ENCODE data around the gene ANKRD65.
"Not testable (repeated sequence)": the region's sequence is repeated elsewhere in the genome, so short reads cannot be mapped to it uniquely, and the experiment has no call there.

Gene ANKRD65

GRCh38 chr1:1394116-1394515, 27.0 kb downstream of the ANKRD65 start:
- Histone ChIP-seq H3K27ac (ENCODE audit: low read length) (no peak overlapping the region), H3K4me3 (ENCODE audit: low read length) (no peak overlapping the region), H3K36me3 (ENCODE audit: control insufficient read depth, low read depth, low read length) (peaks cover 77% of the 10 kb centered on the region), H3K9ac (ENCODE audit: low read length) (no peak overlapping the region), H3K27me3 (ENCODE audit: control insufficient read depth, insufficient read depth, low read length) (no peaks in the 10 kb centered on the region), H3K9me3 (ENCODE audit: control insufficient read depth, low read depth, low read length) (no peaks in the 10 kb centered on the region), H3K4me1 (ENCODE audit: control insufficient read depth, low read depth, low read length) (no peaks in the 10 kb centered on the region)

- Histone ChIP-seq H3K4me1 (ENCODE audit: control insufficient read depth, low read depth, low read length) (no peaks in the 10 kb centered on the region), H3K4me3 (ENCODE audit: low read length) (no peak overlapping the region), H3K27me3 (ENCODE audit: control insufficient read depth, insufficient read depth, low read length) (no peaks in the 10 kb centered on the region), H3K9ac (ENCODE audit: low read length) (no peak overlapping the region), H3K36me3 (ENCODE audit: control insufficient read depth, low read depth, low read length) (peaks cover 82% of the 10 kb centered on the region), H3K27ac (ENCODE audit: low read length) (no peak overlapping the region), H3K9me3 (ENCODE audit: control insufficient read depth, low read depth, low read length) (no peaks in the 10 kb centered on the region)
Measured at GRCh38 chr1:1393428-1393827, 27.6 kb downstream of the ANKRD65 start.

- no peaks in the 10 kb centered on the region for H3K4me1 ChIP-seq (ENCODE audit: control insufficient read depth, low read depth, low read length)
- no peak overlapping the region for H3K27ac ChIP-seq (ENCODE audit: low read length)
- H3K27me3 ChIP-seq (ENCODE audit: control insufficient read depth, insufficient read depth, low read length) = no peaks in the 10 kb centered on the region
- H3K9me3 ChIP-seq (ENCODE audit: control insufficient read depth, low read depth, low read length) = no peaks in the 10 kb centered on the region
- H3K36me3 ChIP-seq (ENCODE audit: control insufficient read depth, low read depth, low read length) = peaks cover 86% of the 10 kb centered on the region
- no peak overlapping the region for H3K4me3 ChIP-seq (ENCODE audit: low read length)
- no peak overlapping the region for H3K9ac ChIP-seq (ENCODE audit: low read length)
Measured at GRCh38 chr1:1393014-1393413, 28.1 kb downstream of the ANKRD65 start.

GRCh38 chr1:1391225-1391624, 29.9 kb downstream of the ANKRD65 start:
- Histone ChIP-seq H3K36me3 (ENCODE audit: control insufficient read depth, low read depth, low read length) (peaks cover 91% of the 10 kb centered on the region), H3K9ac (ENCODE audit: low read length) (no peak overlapping the region)

GRCh38 chr1:1390675-1391074, 30.4 kb downstream of the ANKRD65 start:
- Histone ChIP-seq H3K4me1 (ENCODE audit: control insufficient read depth, low read depth, low read length) (no peaks in the 10 kb centered on the region), H3K27ac (ENCODE audit: low read length) (no peak overlapping the region), H3K4me3 (ENCODE audit: low read length) (no peak overlapping the region), H3K27me3 (ENCODE audit: control insufficient read depth, insufficient read depth, low read length) (no peaks in the 10 kb centered on the region), H3K36me3 (ENCODE audit: control insufficient read depth, low read depth, low read length) (peaks cover 95% of the 10 kb centered on the region), H3K9ac (ENCODE audit: low read length) (no peak overlapping the region), H3K9me3 (ENCODE audit: control insufficient read depth, low read depth, low read length) (no peaks in the 10 kb centered on the region)

More at GRCh38 chr1:1391225-1391624, 29.9 kb downstream of the ANKRD65 start:
- Histone ChIP-seq H3K27ac (ENCODE audit: low read length) (no peak overlapping the region), H3K9me3 (ENCODE audit: control insufficient read depth, low read depth, low read length) (no peaks in the 10 kb centered on the region), H3K4me3 (ENCODE audit: low read length) (no peak overlapping the region), H3K27me3 (ENCODE audit: control insufficient read depth, insufficient read depth, low read length) (no peaks in the 10 kb centered on the region), H3K4me1 (ENCODE audit: control insufficient read depth, low read depth, low read length) (no peaks in the 10 kb centered on the region)

- H3K4me3 ChIP-seq (ENCODE audit: low read length) = no peak overlapping the region
- no peaks in the 10 kb centered on the region for H3K27me3 ChIP-seq (ENCODE audit: control insufficient read depth, insufficient read depth, low read length)
- H3K27ac ChIP-seq (ENCODE audit: low read length) = no peak overlapping the region
- H3K4me1 ChIP-seq (ENCODE audit: control insufficient read depth, low read depth, low read length) = no peaks in the 10 kb centered on the region
- no peak overlapping the region for H3K9ac ChIP-seq (ENCODE audit: low read length)
- no peaks in the 10 kb centered on the region for H3K9me3 ChIP-seq (ENCODE audit: control insufficient read depth, low read depth, low read length)
- peaks cover 73% of the 10 kb centered on the region for H3K36me3 ChIP-seq (ENCODE audit: control insufficient read depth, low read depth, low read length)
Measured at GRCh38 chr1:1388078-1388472, 33.0 kb downstream of the ANKRD65 start.

- Histone ChIP-seq H3K36me3 (ENCODE audit: control insufficient read depth, low read depth, low read length) (peaks cover 66% of the 10 kb centered on the region), H3K4me3 (ENCODE audit: low read length) (no peak overlapping the region), H3K4me1 (ENCODE audit: control insufficient read depth, low read depth, low read length) (no peaks in the 10 kb centered on the region), H3K9ac (ENCODE audit: low read length) (no peak overlapping the region), H3K27ac (ENCODE audit: low read length) (no peak overlapping the region), H3K9me3 (ENCODE audit: control insufficient read depth, low read depth, low read length) (no peaks in the 10 kb centered on the region), H3K27me3 (ENCODE audit: control insufficient read depth, insufficient read depth, low read length) (no peaks in the 10 kb centered on the region)
Measured at GRCh38 chr1:1387098-1388077, 33.7 kb downstream of the ANKRD65 start.

- no peak overlapping the region for H3K9ac ChIP-seq (ENCODE audit: low read length)
- H3K27ac ChIP-seq (ENCODE audit: low read length) = no peak overlapping the region
- H3K9me3 ChIP-seq (ENCODE audit: control insufficient read depth, low read depth, low read length) = no peaks in the 10 kb centered on the region
- no peaks in the 10 kb centered on the region for H3K4me1 ChIP-seq (ENCODE audit: control insufficient read depth, low read depth, low read length)
- peaks cover 55% of the 10 kb centered on the region for H3K36me3 ChIP-seq (ENCODE audit: control insufficient read depth, low read depth, low read length)
- no peak overlapping the region for H3K4me3 ChIP-seq (ENCODE audit: low read length)
- H3K27me3 ChIP-seq (ENCODE audit: control insufficient read depth, insufficient read depth, low read length) = no peaks in the 10 kb centered on the region
Measured at GRCh38 chr1:1385931-1386330, 35.1 kb downstream of the ANKRD65 start.

GRCh38 chr1:1385339-1385738, 35.7 kb downstream of the ANKRD65 start:
- not testable (repeated sequence) for H3K9ac ChIP-seq (ENCODE audit: low read length); H3K27ac ChIP-seq (ENCODE audit: low read length); H3K27me3 ChIP-seq (ENCODE audit: control insufficient read depth, insufficient read depth, low read length); H3K9me3 ChIP-seq (ENCODE audit: control insufficient read depth, low read depth, low read length); H3K4me3 ChIP-seq (ENCODE audit: low read length); H3K4me1 ChIP-seq (ENCODE audit: control insufficient read depth, low read depth, low read length)
- peaks cover 49% of the 10 kb centered on the region for H3K36me3 ChIP-seq (ENCODE audit: control insufficient read depth, low read depth, low read length)

GRCh38 chr1:1381294-1381693, 39.8 kb downstream of the ANKRD65 start:
- H3K27ac ChIP-seq (ENCODE audit: low read length) = no peak overlapping the region
- H3K4me1 ChIP-seq (ENCODE audit: control insufficient read depth, low read depth, low read length) = no peaks in the 10 kb centered on the region
- H3K9ac ChIP-seq (ENCODE audit: low read length) = no peak overlapping the region
- no peaks in the 10 kb centered on the region for H3K9me3 ChIP-seq (ENCODE audit: control insufficient read depth, low read depth, low read length)
- no peaks in the 10 kb centered on the region for H3K27me3 ChIP-seq (ENCODE audit: control insufficient read depth, insufficient read depth, low read length)
- no peak overlapping the region for H3K4me3 ChIP-seq (ENCODE audit: low read length)
- peaks cover 10% of the 10 kb centered on the region for H3K36me3 ChIP-seq (ENCODE audit: control insufficient read depth, low read depth, low read length)

GRCh38 chr1:1380860-1381259, 40.2 kb downstream of the ANKRD65 start:
- Histone ChIP-seq H3K27ac (ENCODE audit: low read length) (no peak overlapping the region), H3K27me3 (ENCODE audit: control insufficient read depth, insufficient read depth, low read length) (no peaks in the 10 kb centered on the region), H3K9me3 (ENCODE audit: control insufficient read depth, low read depth, low read length) (no peaks in the 10 kb centered on the region), H3K4me1 (ENCODE audit: control insufficient read depth, low read depth, low read length) (no peaks in the 10 kb centered on the region), H3K9ac (ENCODE audit: low read length) (no peak overlapping the region), H3K4me3 (ENCODE audit: low read length) (no peak overlapping the region), H3K36me3 (ENCODE audit: control insufficient read depth, low read depth, low read length) (peaks cover 5% of the 10 kb centered on the region)
